Ishikawa (cell line): ENCODE data around the gene HNRNPA1.

Experiments used
- CEBPB ChIP-seq: IDR thresholded peaks from 2 replicates; pipeline ENCODE4 v1.6.1; 2012
- CREB1 ChIP-seq: IDR thresholded peaks from 2 replicates; pipeline ENCODE4 v1.6.1; 2012; ENCODE audit warnings: low read depth
- EGR1 ChIP-seq: IDR thresholded peaks from 2 replicates; pipeline ENCODE4 v1.6.1; 2012
- EP300 ChIP-seq: IDR thresholded peaks from 2 replicates; pipeline ENCODE4 v1.6.1; 2012; ENCODE audit warnings: borderline replicate concordance
- FOXM1 ChIP-seq: IDR thresholded peaks from 2 replicates; pipeline ENCODE4 v1.6.1; 2012; ENCODE audit warnings: low read depth, borderline replicate concordance
- NFIC ChIP-seq: IDR thresholded peaks from 2 replicates; pipeline ENCODE4 v1.6.1; 2012
- RAD21 ChIP-seq: IDR thresholded peaks from 2 replicates; pipeline ENCODE4 v1.6.1; 2012; ENCODE audit warnings: low read depth
- TAF1 ChIP-seq: IDR thresholded peaks from 2 replicates; pipeline ENCODE4 v1.6.1; 2012; ENCODE audit warnings: low read depth, mild to moderate bottlenecking
- TCF12 ChIP-seq: IDR thresholded peaks from 2 replicates; pipeline ENCODE4 v1.6.1; 2012; ENCODE audit warnings: low read depth
- TEAD4 ChIP-seq: IDR thresholded peaks from 2 replicates; pipeline ENCODE4 v1.6.1; 2012
- YY1 ChIP-seq: IDR thresholded peaks from 2 replicates; pipeline ENCODE4 v1.6.1; 2012; ENCODE audit warnings: low read depth
- ZBTB7A ChIP-seq: IDR thresholded peaks from 2 replicates; pipeline ENCODE4 v1.6.1; 2012; ENCODE audit warnings: low read depth
- TF ChIP-seq, protein P1 (sequence below): IDR thresholded peaks from 2 replicates; pipeline ENCODE4 v1.6.1; 2012
- TF ChIP-seq, protein P2 (sequence below): IDR thresholded peaks from 2 replicates; pipeline ENCODE4 v1.6.1; 2012
- TF ChIP-seq, protein P3 (sequence below): IDR thresholded peaks from 2 replicates; pipeline ENCODE4 v1.6.1; 2012; ENCODE audit warnings: low read depth, mild to moderate bottlenecking

The HNRNPA1 gene

DNA sequence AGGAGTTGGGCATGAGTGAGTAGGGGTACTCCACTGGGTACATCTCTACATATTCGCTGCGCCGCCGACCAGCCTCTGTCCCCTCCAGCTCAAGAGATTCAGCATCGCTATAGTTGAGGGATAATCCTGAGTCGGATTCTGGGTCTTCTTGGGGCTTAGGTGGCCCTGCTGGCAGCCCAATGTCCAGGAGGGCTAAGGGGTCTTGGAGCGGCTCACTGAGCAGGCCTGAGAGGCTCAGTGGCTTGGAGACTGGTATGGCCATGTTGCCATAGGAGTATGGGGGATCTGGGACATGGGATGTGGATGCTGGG lies 12.4 kb downstream of the HNRNPA1 start:
- TF ChIP-seq FOXM1 (no peak), CREB1 (no peak), YY1 (no peak), TAF1 (no peak)

DNA sequence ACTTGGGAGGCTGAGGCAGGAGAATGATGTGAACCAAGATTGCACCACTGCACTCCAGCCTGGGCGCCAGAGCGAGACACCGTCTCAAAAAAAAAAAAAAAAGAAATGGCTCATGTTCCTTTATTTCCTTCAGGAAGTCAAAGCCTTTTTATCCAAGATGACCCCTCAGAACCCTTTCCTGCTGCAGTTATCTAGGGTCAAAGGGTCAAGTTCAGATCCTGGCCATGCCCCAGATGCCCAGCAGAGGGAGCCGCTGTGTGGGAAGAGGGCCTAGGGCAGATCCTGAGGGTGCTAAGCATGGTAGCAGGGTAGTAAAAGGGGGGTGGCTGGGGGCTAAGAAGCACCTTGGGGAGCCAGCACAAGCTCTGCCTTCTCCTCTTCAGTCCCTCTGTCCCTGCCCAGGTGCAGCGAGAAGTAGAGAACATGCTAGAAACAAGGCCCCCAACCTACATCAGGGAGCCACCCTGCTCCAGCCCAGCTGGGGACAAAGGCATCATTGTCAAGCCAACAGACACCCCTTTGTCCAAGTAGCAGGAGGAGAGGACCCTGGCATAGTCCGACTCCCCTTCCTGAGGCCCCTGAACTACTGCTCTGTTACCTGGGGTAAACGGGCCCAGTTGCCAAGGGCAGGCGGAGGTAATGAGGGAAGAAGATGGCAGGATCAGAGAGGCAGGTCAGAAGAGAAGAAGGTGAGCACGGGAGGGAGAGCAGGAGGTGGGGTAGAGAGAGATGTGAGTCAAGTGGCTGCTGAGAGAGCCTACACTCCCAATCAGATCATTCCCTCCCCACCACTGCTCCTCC lies 13.8 kb downstream of the HNRNPA1 start:
- TF ChIP-seq, protein P1, sequence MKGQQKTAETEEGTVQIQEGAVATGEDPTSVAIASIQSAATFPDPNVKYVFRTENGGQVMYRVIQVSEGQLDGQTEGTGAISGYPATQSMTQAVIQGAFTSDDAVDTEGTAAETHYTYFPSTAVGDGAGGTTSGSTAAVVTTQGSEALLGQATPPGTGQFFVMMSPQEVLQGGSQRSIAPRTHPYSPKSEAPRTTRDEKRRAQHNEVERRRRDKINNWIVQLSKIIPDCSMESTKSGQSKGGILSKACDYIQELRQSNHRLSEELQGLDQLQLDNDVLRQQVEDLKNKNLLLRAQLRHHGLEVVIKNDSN: no peak
- TF ChIP-seq CEBPB (no peak), TEAD4 (no peak), CREB1 (no peak), TAF1 (no peak), FOXM1 (no peak), EGR1 (no peak), YY1 (no peak), RAD21 (peak; percentile 98), TCF12 (peak; percentile 25; the same call in 1 of the 2 replicates), ZBTB7A (no peak), EP300 (no peak)
- TF ChIP-seq, protein P2, sequence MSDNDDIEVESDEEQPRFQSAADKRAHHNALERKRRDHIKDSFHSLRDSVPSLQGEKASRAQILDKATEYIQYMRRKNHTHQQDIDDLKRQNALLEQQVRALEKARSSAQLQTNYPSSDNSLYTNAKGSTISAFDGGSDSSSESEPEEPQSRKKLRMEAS: no peak; the same call in 1 of the 2 replicates
- TF ChIP-seq, protein P3, sequence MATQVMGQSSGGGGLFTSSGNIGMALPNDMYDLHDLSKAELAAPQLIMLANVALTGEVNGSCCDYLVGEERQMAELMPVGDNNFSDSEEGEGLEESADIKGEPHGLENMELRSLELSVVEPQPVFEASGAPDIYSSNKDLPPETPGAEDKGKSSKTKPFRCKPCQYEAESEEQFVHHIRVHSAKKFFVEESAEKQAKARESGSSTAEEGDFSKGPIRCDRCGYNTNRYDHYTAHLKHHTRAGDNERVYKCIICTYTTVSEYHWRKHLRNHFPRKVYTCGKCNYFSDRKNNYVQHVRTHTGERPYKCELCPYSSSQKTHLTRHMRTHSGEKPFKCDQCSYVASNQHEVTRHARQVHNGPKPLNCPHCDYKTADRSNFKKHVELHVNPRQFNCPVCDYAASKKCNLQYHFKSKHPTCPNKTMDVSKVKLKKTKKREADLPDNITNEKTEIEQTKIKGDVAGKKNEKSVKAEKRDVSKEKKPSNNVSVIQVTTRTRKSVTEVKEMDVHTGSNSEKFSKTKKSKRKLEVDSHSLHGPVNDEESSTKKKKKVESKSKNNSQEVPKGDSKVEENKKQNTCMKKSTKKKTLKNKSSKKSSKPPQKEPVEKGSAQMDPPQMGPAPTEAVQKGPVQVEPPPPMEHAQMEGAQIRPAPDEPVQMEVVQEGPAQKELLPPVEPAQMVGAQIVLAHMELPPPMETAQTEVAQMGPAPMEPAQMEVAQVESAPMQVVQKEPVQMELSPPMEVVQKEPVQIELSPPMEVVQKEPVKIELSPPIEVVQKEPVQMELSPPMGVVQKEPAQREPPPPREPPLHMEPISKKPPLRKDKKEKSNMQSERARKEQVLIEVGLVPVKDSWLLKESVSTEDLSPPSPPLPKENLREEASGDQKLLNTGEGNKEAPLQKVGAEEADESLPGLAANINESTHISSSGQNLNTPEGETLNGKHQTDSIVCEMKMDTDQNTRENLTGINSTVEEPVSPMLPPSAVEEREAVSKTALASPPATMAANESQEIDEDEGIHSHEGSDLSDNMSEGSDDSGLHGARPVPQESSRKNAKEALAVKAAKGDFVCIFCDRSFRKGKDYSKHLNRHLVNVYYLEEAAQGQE: no peak

DNA sequence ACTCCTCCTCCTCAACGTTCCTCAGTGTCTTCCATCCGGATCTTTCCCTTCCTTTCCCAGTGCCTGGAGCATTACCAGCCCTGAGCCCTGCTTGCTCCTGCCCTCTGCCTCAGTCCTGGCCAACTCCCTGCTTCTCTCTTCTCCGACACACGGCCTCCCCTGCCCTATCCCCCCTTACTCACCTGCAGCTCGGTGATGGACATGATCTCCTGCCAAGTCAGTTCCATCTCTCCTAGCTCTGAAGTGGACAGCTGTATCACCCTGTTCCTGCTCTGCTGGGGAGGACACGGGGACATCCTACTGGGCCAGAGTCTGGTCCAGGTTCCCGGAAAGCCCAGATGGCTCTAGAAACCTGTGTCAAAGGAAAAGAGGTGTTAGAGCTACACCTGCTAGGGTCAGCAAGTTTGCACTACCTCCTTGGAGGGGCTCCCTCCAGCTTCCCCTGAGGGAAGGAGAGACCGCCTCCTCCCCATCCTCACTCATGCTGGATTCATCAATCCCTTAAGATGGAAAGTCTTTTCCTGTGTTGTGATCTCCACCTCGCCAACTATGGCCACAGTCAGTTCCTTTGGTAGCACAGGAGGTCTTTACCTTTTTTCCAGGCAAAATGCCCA lies 14.5 kb downstream of the HNRNPA1 start:
- TF ChIP-seq, protein P2: no peak
- TF ChIP-seq EGR1 (no peak), TCF12 (no peak), YY1 (no peak)
- TF ChIP-seq, protein P1: no peak

DNA sequence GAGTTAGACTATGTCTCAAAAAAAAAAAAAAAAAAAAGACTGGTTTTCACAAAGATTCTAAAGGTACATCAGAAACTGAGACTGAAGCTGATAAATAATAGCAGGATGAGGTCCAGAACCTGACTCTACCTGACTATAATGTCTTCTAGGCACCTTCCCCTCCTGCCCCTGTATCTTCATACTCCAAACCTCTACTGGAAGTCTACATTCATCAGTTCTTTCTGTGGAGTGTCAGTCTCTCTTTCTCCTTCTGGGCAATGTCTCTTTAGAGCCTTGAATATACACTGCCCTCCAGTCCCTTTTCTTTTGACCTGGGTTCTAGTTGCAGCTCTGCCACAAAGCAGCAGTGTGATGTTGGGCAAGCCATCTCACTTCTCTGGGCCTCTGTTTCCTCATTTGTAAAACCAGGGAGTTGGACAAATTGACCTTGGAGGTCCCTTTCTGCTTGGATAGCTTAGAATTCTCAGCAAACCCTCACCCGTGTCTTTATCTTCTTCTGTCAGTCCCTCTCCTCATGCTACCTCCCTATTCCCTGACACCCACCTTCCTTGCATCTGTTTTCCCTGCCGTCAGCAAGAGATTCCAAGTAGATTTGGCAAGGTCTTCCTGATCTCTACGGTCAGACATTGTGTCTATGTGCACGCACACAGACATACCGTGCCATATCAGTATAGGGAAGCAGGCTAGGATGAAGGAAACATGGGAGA lies 16.0 kb downstream of the HNRNPA1 start:
- TF ChIP-seq YY1 (no peak), EP300 (no peak), RAD21 (no peak), CEBPB (no peak), CREB1 (no peak), FOXM1 (no peak), ZBTB7A (no peak), EGR1 (no peak), NFIC (no peak), TCF12 (no peak), TAF1 (no peak), TEAD4 (no peak)
- TF ChIP-seq, protein P3: no peak
- TF ChIP-seq, protein P2: no peak
- TF ChIP-seq, protein P1: no peak

DNA sequence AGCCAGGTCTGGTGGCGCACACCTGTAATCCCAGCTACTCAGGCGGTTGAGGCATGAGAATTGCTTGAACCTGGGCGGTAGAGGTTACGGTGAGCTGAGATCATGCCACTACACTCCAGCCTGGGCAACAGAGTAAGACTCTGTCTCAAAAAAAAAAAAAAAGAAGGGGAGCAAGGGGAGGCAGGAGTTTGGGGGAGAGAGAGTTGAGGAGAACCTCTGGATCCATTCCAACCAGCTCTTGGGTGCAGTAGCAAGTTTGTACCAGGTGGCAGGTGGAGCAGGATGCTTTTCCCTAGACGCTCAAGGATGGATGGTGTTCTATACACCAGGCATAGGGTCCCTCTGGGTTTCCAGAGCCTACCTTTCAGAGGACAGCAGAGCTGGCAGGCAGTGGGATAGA lies 18.4 kb downstream of the HNRNPA1 start:
- no peak for TF ChIP-seq EGR1
- TF ChIP-seq FOXM1: no peak
- TF ChIP-seq EP300: no peak
- no peak for TF ChIP-seq RAD21
- no peak for TF ChIP-seq NFIC
- no peak for TF ChIP-seq TEAD4
- TF ChIP-seq TAF1: no peak
- no peak for TF ChIP-seq CEBPB
- TF ChIP-seq TCF12: no peak
